Endothelial cell (in vitro differentiated cells): ENCODE results near the gene SUPV3L1. TPM values are rescaled to one million over a fixed set of nuclear protein-coding genes. Genes with fewer than 3 reads are reported as not detected.

Experiments used
- DNase-seq: peaks from one replicate; pipeline ENCODE4 v3.0.0; 2021; ENCODE audit warnings: low spot score
- H3K27ac Mint-ChIP-seq: one replicate; pipeline ENCODE4 v1.8.0; 2021; ENCODE audit warnings: mixed read lengths, inconsistent platforms; ENCODE audit not compliant: unreplicated experiment
- H3K27me3 Mint-ChIP-seq: one replicate; pipeline ENCODE4 v1.8.0; 2021; ENCODE audit warnings: mild to moderate bottlenecking, moderate library complexity, mixed read lengths, inconsistent platforms; ENCODE audit not compliant: unreplicated experiment
- H3K36me3 Mint-ChIP-seq: one replicate; pipeline ENCODE4 v1.8.0; 2021; ENCODE audit warnings: mild to moderate bottlenecking, low read depth, mixed read lengths, inconsistent platforms; ENCODE audit not compliant: unreplicated experiment
- H3K4me1 Mint-ChIP-seq: one replicate; pipeline ENCODE4 v1.8.0; 2021; ENCODE audit warnings: mild to moderate bottlenecking, mixed read lengths, inconsistent platforms; ENCODE audit not compliant: unreplicated experiment
- H3K4me3 Mint-ChIP-seq: one replicate; pipeline ENCODE4 v1.8.0; 2021; ENCODE audit warnings: mild to moderate bottlenecking, mixed read lengths, inconsistent platforms; ENCODE audit not compliant: unreplicated experiment
- H3K9me3 Mint-ChIP-seq: one replicate; pipeline ENCODE4 v1.8.0; 2021; ENCODE audit warnings: mixed read lengths, inconsistent platforms; ENCODE audit not compliant: unreplicated experiment
- total RNA-seq: library from RNA; stranded (reverse); fragmentation: NEBNext Ultra II Directional; extraction: Animal tissue kit (Norgen Biotek cat#: 25700); gene quantifications from one replicate; pipeline ENCODE4 v1.2.1, GENCODE V29; 2021; ENCODE audit not compliant: unreplicated experiment
- TF ChIP-seq, protein P1 (sequence below): fragments of 200-600 bp; sonication (generic); IDR thresholded peaks from one replicate; pipeline ENCODE4 v1.5.0; 2021; ENCODE audit warnings: antibody characterized with exemption; ENCODE audit not compliant: unreplicated experiment

Gene SUPV3L1
- total RNA-seq, 1 donor from 2014 or later = 31.7 TPM

DNA sequence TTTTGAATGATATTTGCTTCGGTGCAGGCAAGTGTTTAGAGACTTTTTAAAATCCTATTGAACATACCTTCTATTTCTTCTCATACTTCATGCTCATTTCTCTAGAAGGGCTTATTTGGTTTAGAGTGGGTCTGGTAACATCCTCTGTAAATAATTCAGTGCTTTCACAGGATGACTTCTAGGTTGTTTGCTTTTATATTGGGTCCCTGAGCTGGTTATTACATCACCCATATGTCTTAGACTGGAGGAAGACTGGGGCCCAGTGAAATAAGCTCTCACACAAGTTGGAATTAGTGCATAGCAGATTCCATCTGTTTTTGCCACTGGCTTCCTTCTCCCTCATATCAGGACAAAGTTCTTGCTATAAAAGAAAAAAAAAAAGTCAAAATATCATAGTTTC is 6.5 kb downstream of the SUPV3L1 start:
- H3K4me1 Mint-ChIP-seq = peaks cover 11% of the 10 kb centered on the region
- H3K36me3 Mint-ChIP-seq = peaks cover 19% of the 10 kb centered on the region
- H3K27me3 Mint-ChIP-seq = no peaks in the 10 kb centered on the region
- no peaks in the 10 kb centered on the region for H3K9me3 Mint-ChIP-seq
- DNase-seq = no peak
- H3K27ac Mint-ChIP-seq = peak overlapping the region; percentile 66
- H3K4me3 Mint-ChIP-seq = no peak overlapping the region
- TF ChIP-seq, protein P1, sequence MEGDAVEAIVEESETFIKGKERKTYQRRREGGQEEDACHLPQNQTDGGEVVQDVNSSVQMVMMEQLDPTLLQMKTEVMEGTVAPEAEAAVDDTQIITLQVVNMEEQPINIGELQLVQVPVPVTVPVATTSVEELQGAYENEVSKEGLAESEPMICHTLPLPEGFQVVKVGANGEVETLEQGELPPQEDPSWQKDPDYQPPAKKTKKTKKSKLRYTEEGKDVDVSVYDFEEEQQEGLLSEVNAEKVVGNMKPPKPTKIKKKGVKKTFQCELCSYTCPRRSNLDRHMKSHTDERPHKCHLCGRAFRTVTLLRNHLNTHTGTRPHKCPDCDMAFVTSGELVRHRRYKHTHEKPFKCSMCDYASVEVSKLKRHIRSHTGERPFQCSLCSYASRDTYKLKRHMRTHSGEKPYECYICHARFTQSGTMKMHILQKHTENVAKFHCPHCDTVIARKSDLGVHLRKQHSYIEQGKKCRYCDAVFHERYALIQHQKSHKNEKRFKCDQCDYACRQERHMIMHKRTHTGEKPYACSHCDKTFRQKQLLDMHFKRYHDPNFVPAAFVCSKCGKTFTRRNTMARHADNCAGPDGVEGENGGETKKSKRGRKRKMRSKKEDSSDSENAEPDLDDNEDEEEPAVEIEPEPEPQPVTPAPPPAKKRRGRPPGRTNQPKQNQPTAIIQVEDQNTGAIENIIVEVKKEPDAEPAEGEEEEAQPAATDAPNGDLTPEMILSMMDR = no peak

DNA sequence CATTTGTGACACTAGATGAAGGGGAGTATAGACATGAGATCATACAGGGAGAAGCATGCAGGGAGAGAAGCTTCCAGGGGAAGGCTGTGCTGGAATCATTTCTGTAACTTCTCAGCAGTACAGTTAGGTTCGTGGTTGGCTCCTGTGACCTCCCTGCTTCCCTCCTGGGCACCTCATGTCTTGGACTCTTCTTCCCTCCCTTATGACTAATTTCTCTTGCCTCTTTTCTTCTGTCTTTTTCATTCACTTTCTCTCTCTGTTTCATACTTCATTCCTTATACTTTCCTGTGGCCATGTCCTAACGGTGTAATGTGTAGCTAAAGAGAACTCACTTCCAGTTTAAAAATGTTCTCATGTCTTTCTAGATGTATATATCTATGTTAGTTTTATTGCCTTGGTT is 21.0 kb downstream of the SUPV3L1 start:
- no peaks in the 10 kb centered on the region for H3K9me3 Mint-ChIP-seq
- TF ChIP-seq, protein P1 = no peak
- H3K27me3 Mint-ChIP-seq = no peaks in the 10 kb centered on the region
- H3K4me1 Mint-ChIP-seq = no peaks in the 10 kb centered on the region
- H3K27ac Mint-ChIP-seq = no peak overlapping the region
- no peak overlapping the region for H3K4me3 Mint-ChIP-seq
- DNase-seq = no peak
- peaks cover 7% of the 10 kb centered on the region for H3K36me3 Mint-ChIP-seq

DNA sequence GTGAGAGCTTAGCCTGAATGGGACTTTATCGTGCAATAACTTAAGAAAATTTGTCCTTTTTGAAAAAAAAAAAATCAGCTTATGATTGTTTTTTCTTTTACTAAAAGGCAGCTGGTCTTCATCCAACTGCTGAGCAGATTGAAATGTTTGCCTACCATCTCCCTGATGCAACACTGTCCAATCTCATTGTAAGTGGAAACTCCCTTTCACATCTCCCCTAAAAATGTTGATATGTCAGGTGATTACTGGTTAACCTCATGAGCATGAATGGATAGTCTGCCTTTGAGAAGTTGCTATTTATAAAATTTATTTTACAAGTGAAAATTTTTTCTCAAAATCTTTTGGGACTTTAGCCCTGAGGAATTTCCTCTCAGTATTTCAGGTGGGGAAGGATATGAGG is 22.3 kb downstream of the SUPV3L1 start:
- no peaks in the 10 kb centered on the region for H3K27me3 Mint-ChIP-seq
- no peaks in the 10 kb centered on the region for H3K9me3 Mint-ChIP-seq
- no peak overlapping the region for H3K27ac Mint-ChIP-seq
- TF ChIP-seq, protein P1 = no peak
- DNase-seq = no peak
- no peaks in the 10 kb centered on the region for H3K4me1 Mint-ChIP-seq
- H3K36me3 Mint-ChIP-seq = peaks cover 12% of the 10 kb centered on the region
- H3K4me3 Mint-ChIP-seq = no peak overlapping the region

DNA sequence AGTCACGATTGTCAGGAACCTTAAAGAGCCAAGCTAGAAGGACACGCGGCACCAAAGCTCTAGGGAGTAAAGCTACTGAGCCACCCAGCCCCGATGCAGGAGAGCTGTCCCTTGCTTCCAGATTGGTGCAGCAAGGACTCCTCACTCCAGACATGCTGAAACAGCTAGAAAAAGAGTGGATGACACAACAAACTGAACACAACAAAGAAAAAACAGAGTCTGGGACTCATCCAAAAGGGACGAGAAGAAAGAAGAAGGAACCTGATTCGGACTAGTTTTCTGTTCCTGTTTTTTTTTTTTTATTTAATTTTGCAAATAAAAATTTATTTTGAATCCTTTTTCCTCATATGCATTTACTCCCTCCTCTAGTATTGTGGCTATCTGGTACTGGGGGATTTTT is 28.7 kb downstream of the SUPV3L1 start:
- TF ChIP-seq, protein P1 = no peak
- no peak for DNase-seq
- H3K4me3 Mint-ChIP-seq = peak overlapping the region; percentile 42
- no peaks in the 10 kb centered on the region for H3K4me1 Mint-ChIP-seq
- H3K27me3 Mint-ChIP-seq = peaks cover 3% of the 10 kb centered on the region
- peaks cover 23% of the 10 kb centered on the region for H3K36me3 Mint-ChIP-seq
- H3K27ac Mint-ChIP-seq = no peak overlapping the region
- no peaks in the 10 kb centered on the region for H3K9me3 Mint-ChIP-seq

DNA sequence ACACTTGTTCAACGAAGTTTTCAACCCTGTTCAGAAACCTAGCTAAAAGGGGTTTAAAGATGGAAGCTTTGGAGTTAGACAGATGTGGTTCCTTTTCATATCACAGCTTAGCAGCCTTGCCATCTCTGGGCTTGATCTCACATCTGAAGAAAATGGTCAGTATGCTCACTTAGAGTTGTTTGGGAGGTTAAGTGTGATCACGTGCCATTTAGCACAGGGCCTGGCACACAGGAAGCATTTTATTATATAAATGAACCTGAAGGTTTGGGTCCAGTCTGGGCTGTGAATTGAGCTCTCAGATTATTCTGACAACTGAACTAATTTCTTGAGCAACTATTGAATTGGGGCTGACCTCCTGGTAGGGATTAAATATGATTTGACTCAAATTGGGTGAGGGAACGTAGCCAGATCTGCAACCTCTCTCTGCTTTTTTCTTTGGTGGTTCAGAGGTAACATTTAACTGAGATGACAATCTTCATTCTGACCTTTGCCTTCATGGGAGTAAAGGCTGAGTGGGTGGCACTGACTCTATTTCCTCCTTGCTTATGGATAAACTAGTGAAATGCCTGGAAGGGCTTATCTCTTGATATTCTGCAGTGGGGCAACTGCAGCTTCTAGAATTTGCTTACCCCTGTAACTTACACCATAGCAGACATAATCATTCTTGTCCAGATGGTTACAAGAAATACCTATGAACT is 29.9 kb downstream of the SUPV3L1 start:
- H3K4me3 Mint-ChIP-seq = no peak overlapping the region
- H3K36me3 Mint-ChIP-seq = peaks cover 23% of the 10 kb centered on the region
- TF ChIP-seq, protein P1 = no peak
- DNase-seq = no peak
- H3K27ac Mint-ChIP-seq = no peak overlapping the region
- peaks cover 3% of the 10 kb centered on the region for H3K27me3 Mint-ChIP-seq
- peaks cover 10% of the 10 kb centered on the region for H3K4me1 Mint-ChIP-seq
- H3K9me3 Mint-ChIP-seq = no peaks in the 10 kb centered on the region
